ENCODE data around the gene PRM3. TPM values are rescaled to one million over a fixed set of nuclear protein-coding genes. Genes with fewer than 3 reads are reported as not detected.

The PRM3 gene
- total and polyA plus RNA-seq, 2 of the 8 experiments (the other 6 are each of a cell fraction or from before 2014, with no cell fraction given) = not detected

DNA sequence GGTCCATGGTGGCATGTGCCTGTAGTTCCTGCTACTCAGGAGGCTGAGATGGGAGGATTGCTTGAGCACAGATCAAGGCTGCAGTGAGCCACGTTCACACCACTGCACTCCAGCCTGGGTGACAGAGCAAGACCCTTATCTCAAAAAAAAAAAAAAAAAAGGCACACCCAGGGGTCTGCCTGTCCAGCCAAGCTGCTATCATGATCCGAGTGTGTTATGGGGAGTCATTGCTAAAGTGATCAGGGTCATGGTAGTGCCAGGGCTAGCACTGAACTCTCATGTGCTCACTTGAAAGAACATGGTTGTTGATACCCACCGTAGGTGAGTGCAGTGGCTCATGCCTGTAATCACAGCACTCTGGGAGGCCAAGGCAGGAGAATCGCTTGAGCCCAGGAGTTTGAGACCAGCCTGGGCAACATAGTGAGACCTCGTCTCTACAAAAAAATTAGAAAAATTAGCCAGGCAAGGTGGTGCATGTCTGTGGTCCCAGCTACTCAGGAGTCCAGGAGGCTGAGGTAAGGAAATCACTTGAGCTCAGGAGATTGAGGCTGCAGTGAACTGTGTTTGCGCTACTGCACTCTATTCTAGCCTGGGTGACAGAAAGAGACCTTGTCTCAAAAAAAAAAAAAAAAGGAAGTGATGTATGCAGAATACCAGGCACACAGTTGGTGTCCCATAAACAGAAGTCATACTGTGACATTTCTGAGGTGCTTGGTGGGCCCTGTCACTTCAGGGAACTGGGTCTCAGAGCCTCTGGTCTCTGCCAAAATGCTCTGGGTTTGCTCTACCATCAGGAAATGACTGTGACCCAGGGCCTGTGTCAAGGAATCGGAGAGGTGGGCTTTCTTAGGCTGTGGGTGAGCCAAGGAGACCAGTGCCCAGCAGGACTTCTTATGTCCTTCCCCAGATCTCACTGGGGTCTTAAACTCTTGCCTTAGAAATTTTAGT, 5.5 kb upstream of the PRM3 start (continued):
- TF ChIP-seq, protein P1, sequence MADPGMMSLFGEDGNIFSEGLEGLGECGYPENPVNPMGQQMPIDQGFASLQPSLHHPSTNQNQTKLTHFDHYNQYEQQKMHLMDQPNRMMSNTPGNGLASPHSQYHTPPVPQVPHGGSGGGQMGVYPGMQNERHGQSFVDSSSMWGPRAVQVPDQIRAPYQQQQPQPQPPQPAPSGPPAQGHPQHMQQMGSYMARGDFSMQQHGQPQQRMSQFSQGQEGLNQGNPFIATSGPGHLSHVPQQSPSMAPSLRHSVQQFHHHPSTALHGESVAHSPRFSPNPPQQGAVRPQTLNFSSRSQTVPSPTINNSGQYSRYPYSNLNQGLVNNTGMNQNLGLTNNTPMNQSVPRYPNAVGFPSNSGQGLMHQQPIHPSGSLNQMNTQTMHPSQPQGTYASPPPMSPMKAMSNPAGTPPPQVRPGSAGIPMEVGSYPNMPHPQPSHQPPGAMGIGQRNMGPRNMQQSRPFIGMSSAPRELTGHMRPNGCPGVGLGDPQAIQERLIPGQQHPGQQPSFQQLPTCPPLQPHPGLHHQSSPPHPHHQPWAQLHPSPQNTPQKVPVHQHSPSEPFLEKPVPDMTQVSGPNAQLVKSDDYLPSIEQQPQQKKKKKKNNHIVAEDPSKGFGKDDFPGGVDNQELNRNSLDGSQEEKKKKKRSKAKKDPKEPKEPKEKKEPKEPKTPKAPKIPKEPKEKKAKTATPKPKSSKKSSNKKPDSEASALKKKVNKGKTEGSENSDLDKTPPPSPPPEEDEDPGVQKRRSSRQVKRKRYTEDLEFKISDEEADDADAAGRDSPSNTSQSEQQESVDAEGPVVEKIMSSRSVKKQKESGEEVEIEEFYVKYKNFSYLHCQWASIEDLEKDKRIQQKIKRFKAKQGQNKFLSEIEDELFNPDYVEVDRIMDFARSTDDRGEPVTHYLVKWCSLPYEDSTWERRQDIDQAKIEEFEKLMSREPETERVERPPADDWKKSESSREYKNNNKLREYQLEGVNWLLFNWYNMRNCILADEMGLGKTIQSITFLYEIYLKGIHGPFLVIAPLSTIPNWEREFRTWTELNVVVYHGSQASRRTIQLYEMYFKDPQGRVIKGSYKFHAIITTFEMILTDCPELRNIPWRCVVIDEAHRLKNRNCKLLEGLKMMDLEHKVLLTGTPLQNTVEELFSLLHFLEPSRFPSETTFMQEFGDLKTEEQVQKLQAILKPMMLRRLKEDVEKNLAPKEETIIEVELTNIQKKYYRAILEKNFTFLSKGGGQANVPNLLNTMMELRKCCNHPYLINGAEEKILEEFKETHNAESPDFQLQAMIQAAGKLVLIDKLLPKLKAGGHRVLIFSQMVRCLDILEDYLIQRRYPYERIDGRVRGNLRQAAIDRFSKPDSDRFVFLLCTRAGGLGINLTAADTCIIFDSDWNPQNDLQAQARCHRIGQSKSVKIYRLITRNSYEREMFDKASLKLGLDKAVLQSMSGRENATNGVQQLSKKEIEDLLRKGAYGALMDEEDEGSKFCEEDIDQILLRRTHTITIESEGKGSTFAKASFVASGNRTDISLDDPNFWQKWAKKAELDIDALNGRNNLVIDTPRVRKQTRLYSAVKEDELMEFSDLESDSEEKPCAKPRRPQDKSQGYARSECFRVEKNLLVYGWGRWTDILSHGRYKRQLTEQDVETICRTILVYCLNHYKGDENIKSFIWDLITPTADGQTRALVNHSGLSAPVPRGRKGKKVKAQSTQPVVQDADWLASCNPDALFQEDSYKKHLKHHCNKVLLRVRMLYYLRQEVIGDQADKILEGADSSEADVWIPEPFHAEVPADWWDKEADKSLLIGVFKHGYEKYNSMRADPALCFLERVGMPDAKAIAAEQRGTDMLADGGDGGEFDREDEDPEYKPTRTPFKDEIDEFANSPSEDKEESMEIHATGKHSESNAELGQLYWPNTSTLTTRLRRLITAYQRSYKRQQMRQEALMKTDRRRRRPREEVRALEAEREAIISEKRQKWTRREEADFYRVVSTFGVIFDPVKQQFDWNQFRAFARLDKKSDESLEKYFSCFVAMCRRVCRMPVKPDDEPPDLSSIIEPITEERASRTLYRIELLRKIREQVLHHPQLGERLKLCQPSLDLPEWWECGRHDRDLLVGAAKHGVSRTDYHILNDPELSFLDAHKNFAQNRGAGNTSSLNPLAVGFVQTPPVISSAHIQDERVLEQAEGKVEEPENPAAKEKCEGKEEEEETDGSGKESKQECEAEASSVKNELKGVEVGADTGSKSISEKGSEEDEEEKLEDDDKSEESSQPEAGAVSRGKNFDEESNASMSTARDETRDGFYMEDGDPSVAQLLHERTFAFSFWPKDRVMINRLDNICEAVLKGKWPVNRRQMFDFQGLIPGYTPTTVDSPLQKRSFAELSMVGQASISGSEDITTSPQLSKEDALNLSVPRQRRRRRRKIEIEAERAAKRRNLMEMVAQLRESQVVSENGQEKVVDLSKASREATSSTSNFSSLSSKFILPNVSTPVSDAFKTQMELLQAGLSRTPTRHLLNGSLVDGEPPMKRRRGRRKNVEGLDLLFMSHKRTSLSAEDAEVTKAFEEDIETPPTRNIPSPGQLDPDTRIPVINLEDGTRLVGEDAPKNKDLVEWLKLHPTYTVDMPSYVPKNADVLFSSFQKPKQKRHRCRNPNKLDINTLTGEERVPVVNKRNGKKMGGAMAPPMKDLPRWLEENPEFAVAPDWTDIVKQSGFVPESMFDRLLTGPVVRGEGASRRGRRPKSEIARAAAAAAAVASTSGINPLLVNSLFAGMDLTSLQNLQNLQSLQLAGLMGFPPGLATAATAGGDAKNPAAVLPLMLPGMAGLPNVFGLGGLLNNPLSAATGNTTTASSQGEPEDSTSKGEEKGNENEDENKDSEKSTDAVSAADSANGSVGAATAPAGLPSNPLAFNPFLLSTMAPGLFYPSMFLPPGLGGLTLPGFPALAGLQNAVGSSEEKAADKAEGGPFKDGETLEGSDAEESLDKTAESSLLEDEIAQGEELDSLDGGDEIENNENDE (IDR thresholded peaks at IDR 0.05; ENCODE audit: insufficient replicate concordance, low read length) = no peak
- no peak for TF ChIP-seq EGR1 (IDR thresholded peaks at IDR 0.05; ENCODE audit: borderline replicate concordance, low read depth, low read length)
- no peak for TF ChIP-seq CHD2 (IDR thresholded peaks at IDR 0.05; ENCODE audit: low read length)
